Measurements from ENCODE around the gene PCDHA3.

DNA sequence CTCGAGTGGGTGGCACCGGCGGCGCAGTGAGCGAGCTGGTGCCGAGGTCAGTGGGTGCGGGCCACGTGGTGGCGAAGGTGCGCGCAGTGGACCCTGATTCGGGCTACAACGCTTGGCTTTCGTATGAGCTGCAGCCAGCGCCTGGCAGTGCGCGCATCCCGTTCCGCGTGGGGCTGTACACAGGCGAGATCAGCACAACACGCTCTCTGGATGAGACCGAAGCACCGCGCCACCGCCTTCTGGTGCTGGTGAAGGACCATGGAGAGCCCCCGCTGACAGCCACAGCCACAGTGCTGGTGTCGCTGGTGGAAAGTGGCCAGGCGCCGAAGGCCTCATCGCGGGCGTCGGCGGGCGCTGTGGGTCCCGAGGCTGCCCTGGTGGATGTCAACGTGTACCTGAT, 22.6 kb downstream of the PCDHA3 start:
- TF ChIP-seq, protein P1, sequence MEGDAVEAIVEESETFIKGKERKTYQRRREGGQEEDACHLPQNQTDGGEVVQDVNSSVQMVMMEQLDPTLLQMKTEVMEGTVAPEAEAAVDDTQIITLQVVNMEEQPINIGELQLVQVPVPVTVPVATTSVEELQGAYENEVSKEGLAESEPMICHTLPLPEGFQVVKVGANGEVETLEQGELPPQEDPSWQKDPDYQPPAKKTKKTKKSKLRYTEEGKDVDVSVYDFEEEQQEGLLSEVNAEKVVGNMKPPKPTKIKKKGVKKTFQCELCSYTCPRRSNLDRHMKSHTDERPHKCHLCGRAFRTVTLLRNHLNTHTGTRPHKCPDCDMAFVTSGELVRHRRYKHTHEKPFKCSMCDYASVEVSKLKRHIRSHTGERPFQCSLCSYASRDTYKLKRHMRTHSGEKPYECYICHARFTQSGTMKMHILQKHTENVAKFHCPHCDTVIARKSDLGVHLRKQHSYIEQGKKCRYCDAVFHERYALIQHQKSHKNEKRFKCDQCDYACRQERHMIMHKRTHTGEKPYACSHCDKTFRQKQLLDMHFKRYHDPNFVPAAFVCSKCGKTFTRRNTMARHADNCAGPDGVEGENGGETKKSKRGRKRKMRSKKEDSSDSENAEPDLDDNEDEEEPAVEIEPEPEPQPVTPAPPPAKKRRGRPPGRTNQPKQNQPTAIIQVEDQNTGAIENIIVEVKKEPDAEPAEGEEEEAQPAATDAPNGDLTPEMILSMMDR (conservative IDR thresholded peaks at IDR 0.05; ENCODE audit: low read length), result no peak
- no peak for TF ChIP-seq EZH2phosphoT487 (IDR thresholded peaks at IDR 0.05; ENCODE audit: borderline replicate concordance)
